Esophagus squamous epithelium (tissue), 5 donors: ENCODE measurements around the gene CALHM5. TPM values are rescaled to one million over a fixed set of nuclear protein-coding genes. Genes with fewer than 3 reads are reported as not detected.

ENCODE experiments used
- DNase-seq: peaks from one replicate; lab custom pipeline; 2025; lab: John Stamatoyannopoulos, UW
- H3K27ac ChIP-seq, 4 donors: fragments of 200-600 bp; sonication (generic); one replicate each; pipeline ENCODE4 v1.5.1; 2016 to 2019; ENCODE audit warnings: mild to moderate bottlenecking in 1 of 4
- H3K27me3 ChIP-seq, 4 donors: fragments of 200-600 bp; sonication (generic); 1 replicate in 3 of 4; 2 replicates in 1 of 4; pipeline versions ENCODE4 v1.5.1 to v1.6.0; 2017 to 2021; ENCODE audit warnings: antibody characterized with exemption in 1 of 4
- H3K36me3 ChIP-seq, 3 donors: fragments of 200-600 bp; sonication (generic); one replicate each; pipeline ENCODE4 v1.5.1; 2016 to 2019
- H3K4me1 ChIP-seq, 3 donors: fragments of 200-600 bp; sonication (generic); one replicate each; pipeline ENCODE4 v1.5.1; 2017 to 2019
- H3K4me3 ChIP-seq, 4 donors: fragments of 200-600 bp; sonication (generic); 1 replicate in 3 of 4; 2 replicates in 1 of 4; pipeline ENCODE4 v1.5.1; 2016 to 2019; ENCODE audit warnings: mild to moderate bottlenecking in 2 of 4, moderate library complexity in 1 of 4
- H3K9me3 ChIP-seq, 3 donors: fragments of 200-600 bp; sonication (generic); one replicate each; pipeline ENCODE4 v1.5.1; 2016 to 2019
- POLR2A ChIP-seq, 4 donors: fragments of 450-650 bp; IDR thresholded peaks; one replicate each; pipeline ENCODE4 v1.6.1; 2017; ENCODE audit warnings: antibody characterized with exemption in 4 of 4, mild to moderate bottlenecking in 4 of 4, moderate library complexity in 3 of 4
- WGBS, 2 donors: methylation state at CpG; one replicate each; pipeline ENCODE4 v1.1.5; 2018; 5-methylcytosine and 5-hydroxymethylcytosine counted together
- intact Hi-C: fragments of 100-400 bp; cut with DNase I; formaldehyde crosslinking; loops from one replicate; pipeline ENCODE4 v1.15.0; 2022
- total RNA-seq, 4 donors: library from RNA; depleted of rRNA; stranded (reverse); fragments of >200 nt; gene quantifications; one replicate each; pipeline ENCODE4 v1.1.0, GENCODE V29; 2016
- TF ChIP-seq, protein P1 (sequence below), 6 experiments: fragments of 450-650 bp in 4 of 6; fragments of 200-600 bp in 2 of 6; sonication (generic) in 2 of 6; IDR thresholded peaks; one replicate each; pipeline ENCODE4 v1.5.1; 2016 to 2019; ENCODE audit warnings: antibody characterized with exemption in 6 of 6, mild to moderate bottlenecking in 4 of 6, moderate library complexity in 4 of 6
- donor health status: DM: yes; HTN: yes; CAD: no.

Gene CALHM5
- total RNA-seq, 4 donors from 2014 or later = 0.04 to 1.7 (median 0.56) TPM

GRCh38 chr6:116531675-116532570, 20.5 kb downstream of the CALHM5 start:
- Histone ChIP-seq H3K27me3 (no peaks in the 10 kb centered on the region), H3K4me1 (peaks cover 0 to 20% (median 0%) of the 10 kb centered on the region in 3 donors), H3K36me3 (no peaks in the 10 kb centered on the region), H3K4me3 (no peak overlapping the region), H3K27ac (no peak overlapping the region), H3K9me3 (no peaks in the 10 kb centered on the region)
- DNase-seq = no peak
- no peak for TF ChIP-seq POLR2A (IDR thresholded peaks at IDR 0.05)
- TF ChIP-seq, protein P1, sequence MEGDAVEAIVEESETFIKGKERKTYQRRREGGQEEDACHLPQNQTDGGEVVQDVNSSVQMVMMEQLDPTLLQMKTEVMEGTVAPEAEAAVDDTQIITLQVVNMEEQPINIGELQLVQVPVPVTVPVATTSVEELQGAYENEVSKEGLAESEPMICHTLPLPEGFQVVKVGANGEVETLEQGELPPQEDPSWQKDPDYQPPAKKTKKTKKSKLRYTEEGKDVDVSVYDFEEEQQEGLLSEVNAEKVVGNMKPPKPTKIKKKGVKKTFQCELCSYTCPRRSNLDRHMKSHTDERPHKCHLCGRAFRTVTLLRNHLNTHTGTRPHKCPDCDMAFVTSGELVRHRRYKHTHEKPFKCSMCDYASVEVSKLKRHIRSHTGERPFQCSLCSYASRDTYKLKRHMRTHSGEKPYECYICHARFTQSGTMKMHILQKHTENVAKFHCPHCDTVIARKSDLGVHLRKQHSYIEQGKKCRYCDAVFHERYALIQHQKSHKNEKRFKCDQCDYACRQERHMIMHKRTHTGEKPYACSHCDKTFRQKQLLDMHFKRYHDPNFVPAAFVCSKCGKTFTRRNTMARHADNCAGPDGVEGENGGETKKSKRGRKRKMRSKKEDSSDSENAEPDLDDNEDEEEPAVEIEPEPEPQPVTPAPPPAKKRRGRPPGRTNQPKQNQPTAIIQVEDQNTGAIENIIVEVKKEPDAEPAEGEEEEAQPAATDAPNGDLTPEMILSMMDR (IDR thresholded peaks at IDR 0.05) = peak; percentile 61 to 83 (median 76)
- intact Hi-C loops = loop anchor here (10.0 kb wide), 1 partner anchor 247 kb away; no protein-coding TSS in a partner anchor
- 75% methylated on average over 12 of the region's 12 CpGs for WGBS, 2 donors

DNA sequence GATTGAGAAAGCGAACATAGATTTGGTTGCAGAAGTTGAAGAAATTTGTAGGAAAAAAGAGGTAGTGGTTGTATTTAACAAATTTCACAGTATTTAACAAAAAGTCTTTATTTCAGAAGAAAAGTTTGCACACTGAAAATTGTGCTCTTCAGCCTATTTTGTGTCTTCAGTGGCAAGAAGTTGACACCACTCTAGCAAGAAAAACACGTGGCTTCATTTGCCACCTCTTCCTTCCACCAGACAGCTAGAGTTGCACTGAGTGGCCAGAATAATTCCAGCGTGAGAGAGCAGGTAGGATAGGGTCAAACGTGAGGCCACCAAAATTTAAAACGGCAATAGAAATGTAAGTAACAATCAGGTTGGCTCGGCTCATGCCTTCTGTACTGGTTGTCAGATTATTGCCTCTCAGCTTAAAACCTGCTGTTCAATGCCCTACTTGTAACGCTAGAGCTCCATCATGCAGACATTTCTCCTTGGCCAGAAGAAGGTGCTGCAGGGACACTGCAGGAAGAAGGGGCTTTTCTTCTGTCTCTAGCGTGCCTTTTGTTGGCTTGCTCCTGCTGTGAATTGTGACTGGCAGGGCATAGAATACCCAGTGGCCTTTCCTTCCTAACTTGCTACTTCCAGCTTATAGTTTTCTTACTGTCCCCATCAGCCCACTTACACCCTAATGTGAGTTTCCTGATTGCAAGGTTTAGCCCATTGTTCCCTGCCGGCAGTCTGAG, 22.0 kb downstream of the CALHM5 start:
- DNase-seq = no peak
- Histone ChIP-seq H3K4me1 (peaks cover 0 to 11% (median 0%) of the 10 kb centered on the region in 3 donors), H3K36me3 (no peaks in the 10 kb centered on the region), H3K27me3 (no peaks in the 10 kb centered on the region), H3K27ac (no peak overlapping the region), H3K9me3 (no peaks in the 10 kb centered on the region), H3K4me3 (no peak overlapping the region)
- intact Hi-C loops = loop anchor here (10.0 kb wide), 1 partner anchor 249 kb away; no protein-coding TSS in a partner anchor
- TF ChIP-seq, protein P1 (IDR thresholded peaks at IDR 0.05) = no peak
- no peak for TF ChIP-seq POLR2A (IDR thresholded peaks at IDR 0.05)
- 74 to 76% methylated on average over 9 of the region's 9 CpGs for WGBS, 2 donors

DNA sequence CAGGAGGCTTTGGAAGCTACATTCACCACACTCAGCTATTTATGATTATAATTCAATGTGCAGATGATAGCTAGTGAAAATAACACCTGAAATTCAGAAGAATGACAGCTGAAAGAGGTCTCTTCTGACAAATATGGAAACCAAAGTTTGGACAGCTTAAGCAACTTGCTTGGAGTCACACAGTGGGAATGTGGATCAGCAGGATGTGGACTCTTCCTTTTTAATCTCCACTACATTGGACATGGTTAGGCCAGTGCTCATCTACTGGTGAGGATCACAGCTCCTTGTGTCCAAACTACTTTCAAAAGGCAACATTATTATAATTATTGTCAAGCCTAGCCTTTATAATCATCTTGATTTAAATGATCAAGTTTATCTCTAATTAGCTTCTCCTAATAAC, 23.7 kb downstream of the CALHM5 start:
- Histone ChIP-seq H3K36me3 (no peaks in the 10 kb centered on the region), H3K27ac (no peak overlapping the region), H3K4me3 (no peak overlapping the region), H3K4me1 (peaks cover 0 to 4% (median 0%) of the 10 kb centered on the region in 3 donors), H3K27me3 (no peaks in the 10 kb centered on the region), H3K9me3 (no peaks in the 10 kb centered on the region)
- intact Hi-C loops = loop anchor here (10.0 kb wide), 1 partner anchor 250 kb away; no protein-coding TSS in a partner anchor
- no peak for DNase-seq
- TF ChIP-seq, protein P1 (IDR thresholded peaks at IDR 0.05) = no peak
- no peak for TF ChIP-seq POLR2A (IDR thresholded peaks at IDR 0.05)

GRCh38 chr6:116536216-116536621, 24.8 kb downstream of the CALHM5 start:
- WGBS, 2 donors = 6% methylated on average over 4 of the region's 4 CpGs
- no peak overlapping the region for H3K4me3 ChIP-seq
- intact Hi-C loops = loop anchor here (10.0 kb wide), 1 partner anchor 251 kb away; no protein-coding TSS in a partner anchor
- H3K36me3 ChIP-seq = no peaks in the 10 kb centered on the region
- H3K4me1 ChIP-seq = peaks cover 0 to 4% (median 0%) of the 10 kb centered on the region in 3 donors
- no peaks in the 10 kb centered on the region for H3K9me3 ChIP-seq
- H3K27ac ChIP-seq = no peak overlapping the region
- peaks cover 0 to 7% (median 0%) of the 10 kb centered on the region in 4 donors for H3K27me3 ChIP-seq
- no peak for DNase-seq
- TF ChIP-seq POLR2A (IDR thresholded peaks at IDR 0.05) = no peak
- TF ChIP-seq, protein P1 (IDR thresholded peaks at IDR 0.05) = peak; percentile 46 to 76 (median 59)
